Loucy (cell line): ENCODE measurements around the gene OSBPL3.

Experiments
- H2AFZ ChIP-seq: fragments of 200-600 bp; sonication (generic); 2 replicates; pipeline ENCODE4 v1.6.0; 2016; ENCODE audit warnings: antibody characterized with exemption, mild to moderate bottlenecking, low read length, moderate library complexity
- H3F3A ChIP-seq: fragments of 200-600 bp; 2 replicates; pipeline ENCODE4 v1.6.0; 2016; ENCODE audit warnings: antibody characterized with exemption, low read depth, mild to moderate bottlenecking
- H3K27me3 ChIP-seq: fragments of 200-600 bp; sonication (generic); 2 replicates; pipeline ENCODE4 v1.6.1; 2014; ENCODE audit warnings: low read length, mild to moderate bottlenecking; ENCODE audit not compliant: insufficient read depth, poor library complexity, severe bottlenecking
- H3K36me3 ChIP-seq: fragments of 200-600 bp; sonication (generic); 2 replicates; pipeline ENCODE4 v1.6.1; 2016; ENCODE audit warnings: low read length; ENCODE audit not compliant: insufficient read depth
- H3K4me1 ChIP-seq: fragments of 200-600 bp; sonication (generic); 2 replicates; pipeline ENCODE4 v1.5.1; 2014; ENCODE audit warnings: low read length, mild to moderate bottlenecking; ENCODE audit not compliant: insufficient read depth, poor library complexity, severe bottlenecking
- H3K4me2 ChIP-seq: fragments of 200-600 bp; sonication (generic); 2 replicates; pipeline ENCODE4 v1.6.0; 2014; ENCODE audit warnings: antibody characterized with exemption, low read length, low read depth, mild to moderate bottlenecking; ENCODE audit not compliant: poor library complexity, severe bottlenecking
- H3K4me3 ChIP-seq: fragments of 200-600 bp; sonication (generic); 2 replicates; pipeline ENCODE4 v1.5.1; 2014; ENCODE audit warnings: low read length, mild to moderate bottlenecking, mixed read lengths; ENCODE audit not compliant: poor library complexity, severe bottlenecking
- H3K79me2 ChIP-seq: fragments of 200-600 bp; sonication (generic); 2 replicates; pipeline ENCODE4 v1.6.1; 2014; ENCODE audit warnings: low read length; ENCODE audit not compliant: insufficient read depth
- H3K9ac ChIP-seq: fragments of 200-600 bp; sonication (generic); 2 replicates; pipeline ENCODE4 v1.6.0; 2014; ENCODE audit warnings: mild to moderate bottlenecking, low read depth, low read length, moderate library complexity; ENCODE audit not compliant: poor library complexity, severe bottlenecking
- H3K9me2 ChIP-seq: fragments of 200-600 bp; sonication (generic); replicated peaks from 2 replicates; pipeline ENCODE4 v1.6.1; 2016; ENCODE audit warnings: low read depth, low read length, mixed read lengths
- H3K9me3 ChIP-seq: fragments of 200-600 bp; sonication (generic); 2 replicates; pipeline ENCODE4 v1.6.1; 2014; ENCODE audit warnings: mild to moderate bottlenecking, antibody characterized with exemption, low read length, low read depth; ENCODE audit not compliant: insufficient read depth
- H4K20me1 ChIP-seq: fragments of 200-600 bp; sonication (generic); 2 replicates; pipeline ENCODE4 v1.6.0; 2014; ENCODE audit warnings: antibody characterized with exemption, low read length, mild to moderate bottlenecking; ENCODE audit not compliant: insufficient read depth, poor library complexity, severe bottlenecking
- CTCF ChIP-seq: fragments of 200-600 bp; sonication (generic); conservative IDR thresholded peaks from 2 replicates; pipeline ENCODE4 v1.5.1; 2014; ENCODE audit warnings: mild to moderate bottlenecking, antibody characterized with exemption, low read length
- EZH2phosphoT487 ChIP-seq: fragments of 200-600 bp; IDR thresholded peaks from 2 replicates; pipeline ENCODE4 v1.6.1; 2018; ENCODE audit warnings: antibody characterized with exemption, mild to moderate bottlenecking, moderate library complexity, borderline replicate concordance

Gene OSBPL3

GRCh38 chr7:24987331-24987842 is 7.4 kb upstream of the OSBPL3 start:
- H3K4me2 ChIP-seq: no peak overlapping the region
- H3K36me3 ChIP-seq: no peaks in the 10 kb centered on the region
- no peaks in the 10 kb centered on the region for H4K20me1 ChIP-seq
- no peak overlapping the region for H3K4me3 ChIP-seq
- TF ChIP-seq EZH2phosphoT487: no peak
- TF ChIP-seq CTCF: no peak
- H3K79me2 ChIP-seq: no peaks in the 10 kb centered on the region
- H3K4me1 ChIP-seq: peaks cover 5% of the 10 kb centered on the region
- no peaks in the 10 kb centered on the region for H3F3A ChIP-seq
- no peaks in the 10 kb centered on the region for H3K9me3 ChIP-seq
- H3K27me3 ChIP-seq: no peaks in the 10 kb centered on the region
- no peak overlapping the region for H2AFZ ChIP-seq
- no peak overlapping the region for H3K9ac ChIP-seq
- no peaks in the 10 kb centered on the region for H3K9me2 ChIP-seq

GRCh38 chr7:24982917-24983316 is 2.9 kb upstream of the OSBPL3 start:
- peaks cover 13% of the 10 kb centered on the region for H4K20me1 ChIP-seq
- H3K27me3 ChIP-seq: no peaks in the 10 kb centered on the region
- H3K4me1 ChIP-seq: peaks cover 21% of the 10 kb centered on the region
- TF ChIP-seq EZH2phosphoT487 (no peak), CTCF (peak; percentile 73)
- H3K9ac ChIP-seq: no peak overlapping the region
- H3K4me3 ChIP-seq: no peak overlapping the region
- H3K9me2 ChIP-seq: no peaks in the 10 kb centered on the region
- no peak overlapping the region for H3K4me2 ChIP-seq
- H3K79me2 ChIP-seq: peaks cover 13% of the 10 kb centered on the region
- no peaks in the 10 kb centered on the region for H3K9me3 ChIP-seq
- H3K36me3 ChIP-seq: no peaks in the 10 kb centered on the region
- H3F3A ChIP-seq: no peaks in the 10 kb centered on the region
- no peak overlapping the region for H2AFZ ChIP-seq

- Histone ChIP-seq H2AFZ (no peak overlapping the region), H3K79me2 (peaks cover 29% of the 10 kb centered on the region), H3F3A (no peaks in the 10 kb centered on the region), H4K20me1 (peaks cover 21% of the 10 kb centered on the region), H3K9me3 (no peaks in the 10 kb centered on the region), H3K4me1 (peaks cover 33% of the 10 kb centered on the region), H3K9ac (peak overlapping the region; percentile 90), H3K4me3 (peak overlapping the region; percentile 84), H3K27me3 (no peaks in the 10 kb centered on the region), H3K4me2 (peak overlapping the region; percentile 68), H3K36me3 (no peaks in the 10 kb centered on the region), H3K9me2 (no peaks in the 10 kb centered on the region)
- TF ChIP-seq CTCF (no peak), EZH2phosphoT487 (no peak)
These were observed 1.4 kb upstream of the OSBPL3 start for GRCh38 chr7:24981171-24981951.
